NCI-H510A treated with DMSO at 0.1 percent for 48 hours (cell line): ENCODE measurements around the gene SEBOX.
A peak's percentile ranks its signal among the peaks of the same experiment; 100 is the strongest.

ENCODE experiments used
- DNase-seq: peaks from one replicate; lab custom pipeline; 2025; lab: John Stamatoyannopoulos, UW

SEBOX gene

DNA sequence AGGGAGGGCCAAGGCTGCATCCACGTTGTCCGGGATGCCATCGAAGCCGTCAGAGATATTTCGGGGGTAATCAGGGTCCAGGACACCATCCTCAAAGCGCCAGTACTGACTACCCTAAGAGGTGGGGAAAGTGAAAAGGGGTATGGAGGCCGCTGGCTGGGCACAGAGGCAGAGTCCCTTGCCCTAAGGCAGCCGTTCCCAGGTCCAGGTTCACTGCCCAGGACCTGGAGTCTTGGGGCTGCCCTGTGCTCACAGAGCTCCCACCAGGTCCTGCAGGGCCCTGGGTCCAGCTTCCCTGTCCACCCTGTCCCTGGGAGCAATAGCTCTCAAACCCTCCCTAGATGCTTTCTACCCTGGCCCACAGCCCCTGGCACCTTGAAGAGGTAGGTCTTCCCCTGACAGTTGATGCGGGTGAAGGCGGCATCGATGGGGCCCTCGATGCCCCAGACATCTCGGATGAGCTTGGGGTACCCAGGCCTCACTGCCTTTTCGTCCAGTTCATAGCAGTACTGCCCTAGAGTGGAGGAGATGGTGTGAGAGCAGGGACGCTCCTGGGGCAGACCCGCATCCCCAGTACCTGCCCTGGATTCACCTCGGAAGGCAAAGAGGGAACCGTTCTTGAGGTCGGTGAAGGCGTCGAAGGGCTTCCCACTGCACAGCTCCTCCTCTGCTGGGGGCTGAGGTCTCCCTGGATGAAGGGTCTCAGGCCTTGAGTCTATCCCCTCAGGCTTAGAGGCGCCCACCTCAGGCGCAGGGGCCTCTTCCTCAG lies 4.1 kb upstream of the SEBOX start:
- no peak for DNase-seq

GRCh38 chr17:28368306-28368831 lies 3.4 kb upstream of the SEBOX start:
- DNase-seq = no peak

DNA sequence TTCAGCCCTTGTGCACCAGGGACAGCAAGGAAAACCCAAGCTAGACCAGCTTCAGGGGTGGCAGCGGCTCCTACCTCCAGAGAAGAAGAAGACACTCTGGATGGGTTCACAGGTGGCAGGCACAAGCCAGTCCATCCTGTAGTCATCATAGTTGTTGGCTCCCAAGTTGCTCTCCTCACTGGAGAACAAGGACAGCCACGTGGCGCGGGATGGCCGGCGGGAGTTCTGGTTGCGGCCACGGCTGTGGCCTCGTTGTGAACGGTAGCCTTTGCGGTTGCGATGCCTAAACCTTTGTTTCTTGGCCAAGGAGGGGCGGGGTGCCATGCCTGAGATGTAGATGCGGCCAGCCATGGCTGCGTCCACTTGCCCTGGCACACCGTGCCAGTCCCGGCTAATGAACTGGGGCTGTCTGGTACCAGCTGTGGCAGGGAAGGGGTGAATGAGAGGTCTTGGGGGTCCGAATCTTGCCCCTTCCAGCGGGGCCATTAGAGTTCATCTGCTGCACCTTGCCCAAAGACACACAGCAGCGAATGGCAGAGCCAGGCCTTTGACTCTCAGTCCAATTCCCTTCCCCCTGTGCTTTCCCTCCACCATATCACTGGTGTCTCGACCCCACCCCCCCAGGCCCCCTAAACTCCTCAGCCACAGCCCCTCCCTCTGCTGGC lies 2.8 kb upstream of the SEBOX start:
- DNase-seq = no peak

DNA sequence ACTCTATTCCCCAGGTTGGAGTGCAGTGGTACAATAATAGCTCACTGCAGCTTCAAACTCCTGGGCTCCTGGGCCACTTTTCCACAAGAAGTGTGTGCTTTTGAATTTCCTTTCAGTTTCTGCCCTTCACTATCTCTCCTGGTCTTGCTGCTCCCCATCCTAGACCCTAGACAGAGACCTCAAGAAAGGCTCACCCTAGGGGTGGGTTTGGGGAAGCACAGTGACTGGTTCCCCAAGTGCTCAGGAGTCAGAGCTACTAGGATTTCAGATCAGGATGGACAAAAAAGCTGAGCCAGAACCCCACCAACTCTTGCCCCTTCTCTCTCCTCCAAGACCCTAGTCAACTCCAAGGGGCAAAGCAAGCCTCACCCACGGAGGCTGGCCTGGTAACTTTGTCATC lies 1.6 kb upstream of the SEBOX start:
- no peak for DNase-seq

- no peak for DNase-seq
These were observed 488 bp upstream of the SEBOX start for GRCh38 chr17:28365487-28365886.

DNA sequence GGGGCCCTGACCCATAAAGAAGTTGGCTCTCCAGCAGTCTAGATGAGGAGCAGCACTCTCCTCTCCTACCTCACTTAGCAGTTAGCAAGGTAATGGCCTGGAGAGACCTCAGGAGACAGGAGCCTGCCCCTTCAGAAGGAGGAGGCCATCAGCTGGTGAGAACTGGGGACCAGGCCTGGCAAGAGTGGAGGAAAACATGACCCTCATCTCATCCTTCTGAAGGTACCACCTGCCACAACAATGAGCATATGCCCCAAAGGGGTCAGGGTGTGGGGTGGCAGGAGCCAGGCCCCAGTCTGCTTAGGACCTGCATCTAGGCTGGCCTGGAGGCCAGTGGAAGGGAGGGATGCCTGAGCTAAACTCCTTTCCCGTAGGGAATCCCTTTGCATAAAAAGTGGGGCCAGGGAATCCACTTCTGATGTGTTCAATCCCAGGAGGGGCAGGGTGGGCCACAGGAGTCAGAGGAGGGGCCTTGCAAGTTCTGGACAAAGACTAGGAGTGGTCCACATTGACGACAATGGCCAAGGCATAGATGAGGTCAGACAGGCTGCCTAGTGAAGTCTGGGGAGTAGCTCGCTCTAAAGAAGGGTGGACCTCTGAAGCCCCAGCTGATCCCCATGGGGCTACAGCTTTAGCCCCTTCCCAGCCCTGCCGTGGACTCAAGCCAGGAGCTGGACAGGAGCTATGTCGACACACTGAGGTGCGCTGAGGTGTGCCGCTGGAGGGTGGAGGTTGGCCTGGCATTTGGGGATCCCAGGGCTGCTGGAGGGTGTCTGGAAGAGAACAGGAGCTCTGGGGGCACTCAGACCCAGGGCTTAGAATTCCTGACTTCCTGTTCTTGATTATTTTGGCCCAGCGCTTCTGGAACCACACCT lies 986 bp downstream of the SEBOX start:
- DNase-seq = no peak

DNA sequence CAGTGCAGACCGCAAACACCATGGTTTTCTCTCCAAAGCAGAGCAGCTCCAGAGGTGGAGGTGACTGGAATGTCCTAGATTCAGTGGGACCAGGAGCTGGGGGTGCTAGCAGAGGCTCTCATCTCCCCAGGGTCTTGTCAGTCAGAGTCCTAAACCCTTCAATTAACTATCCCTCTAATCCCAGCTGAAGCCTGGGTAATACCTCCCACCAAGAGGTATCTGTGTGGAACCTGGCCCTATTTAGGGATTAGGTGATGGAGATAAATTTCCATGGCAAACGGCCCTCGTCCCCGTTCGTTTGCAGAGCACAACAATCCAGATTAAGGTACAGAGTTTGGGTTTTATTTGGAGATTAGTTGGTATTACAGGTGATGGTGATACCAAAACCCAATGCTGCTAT lies 1.8 kb downstream of the SEBOX start:
- DNase-seq = no peak

GRCh38 chr17:28357901-28358197 lies 7.2 kb downstream of the SEBOX start:
- DNase-seq = no peak

GRCh38 chr17:28357061-28357900 lies 7.7 kb downstream of the SEBOX start, which contains the start of gene POLDIP2:
POLDIP2 (minus strand) TSS chr17:28357527; CDS start chr17:28357448, 79 bp downstream.
- peak; percentile 83 for DNase-seq

DNA sequence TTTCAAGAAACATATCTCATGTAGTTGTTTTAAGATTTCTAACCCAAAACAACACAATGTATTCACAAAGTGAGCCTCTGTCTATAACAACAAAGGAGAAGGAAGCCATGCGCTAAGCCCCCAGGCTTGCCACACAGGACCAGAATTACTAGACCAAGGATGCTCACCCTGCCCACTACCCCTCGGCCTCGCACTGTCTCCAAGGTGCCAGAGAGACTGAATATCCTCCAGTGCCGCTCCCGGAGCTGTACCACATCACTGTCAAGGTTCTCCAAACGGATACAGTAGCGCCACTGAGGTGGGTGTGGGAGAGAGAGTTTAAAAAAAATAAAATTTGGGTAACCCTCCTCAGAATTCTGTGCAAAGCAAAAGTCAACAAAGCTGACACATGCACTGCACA lies 14.7 kb downstream of the SEBOX start:
- DNase-seq = no peak

DNA sequence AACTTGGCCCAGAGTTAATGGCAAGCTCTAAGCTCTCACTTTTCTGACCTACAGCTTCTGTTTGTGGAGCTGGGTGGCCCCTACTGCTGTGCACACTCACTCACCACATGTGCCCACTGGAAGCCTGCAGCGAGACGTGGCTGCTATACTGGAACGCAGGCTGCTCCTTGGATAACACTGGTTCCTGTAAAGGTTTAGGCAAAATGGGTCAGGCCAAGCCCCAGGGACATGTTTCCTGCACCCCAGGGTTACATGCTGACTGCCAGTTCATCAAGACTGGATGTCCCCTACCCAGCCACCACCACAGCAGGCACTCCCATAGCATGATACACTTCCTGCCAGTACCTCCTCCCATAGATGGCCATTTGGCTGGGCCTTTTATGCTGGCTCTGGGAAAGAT lies 16.0 kb downstream of the SEBOX start:
- no peak for DNase-seq

DNA sequence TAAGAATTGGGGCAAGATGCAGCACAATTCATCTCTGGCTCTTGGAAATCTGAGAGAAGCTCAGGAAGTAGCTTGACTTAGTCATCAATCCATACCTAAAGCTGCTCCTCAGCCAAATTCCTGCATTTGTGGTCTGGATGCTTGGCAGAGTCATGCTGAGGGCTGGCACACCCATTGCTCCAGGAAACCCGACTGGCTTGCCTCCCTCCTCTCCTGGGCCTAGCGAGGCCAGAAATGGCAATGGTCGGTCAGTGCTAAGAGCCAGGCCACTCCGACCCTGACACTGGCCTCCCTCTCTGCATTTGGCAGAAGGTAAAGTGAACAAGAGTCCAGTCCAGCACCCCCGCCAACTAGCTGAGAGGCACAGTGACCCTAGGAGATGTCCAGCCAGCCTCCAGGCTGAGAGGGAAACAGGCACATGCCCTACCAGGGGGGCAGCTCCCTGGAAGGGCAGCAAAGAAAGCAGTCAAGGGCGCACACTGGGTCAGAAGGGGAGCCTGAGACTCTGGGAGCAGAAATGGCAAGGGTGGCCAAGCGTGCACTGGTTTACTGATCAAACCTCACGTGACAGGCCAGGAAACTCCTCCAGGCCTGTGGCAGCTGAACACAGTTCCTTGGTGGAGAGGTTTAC lies 17.6 kb downstream of the SEBOX start:
- no peak for DNase-seq

DNA sequence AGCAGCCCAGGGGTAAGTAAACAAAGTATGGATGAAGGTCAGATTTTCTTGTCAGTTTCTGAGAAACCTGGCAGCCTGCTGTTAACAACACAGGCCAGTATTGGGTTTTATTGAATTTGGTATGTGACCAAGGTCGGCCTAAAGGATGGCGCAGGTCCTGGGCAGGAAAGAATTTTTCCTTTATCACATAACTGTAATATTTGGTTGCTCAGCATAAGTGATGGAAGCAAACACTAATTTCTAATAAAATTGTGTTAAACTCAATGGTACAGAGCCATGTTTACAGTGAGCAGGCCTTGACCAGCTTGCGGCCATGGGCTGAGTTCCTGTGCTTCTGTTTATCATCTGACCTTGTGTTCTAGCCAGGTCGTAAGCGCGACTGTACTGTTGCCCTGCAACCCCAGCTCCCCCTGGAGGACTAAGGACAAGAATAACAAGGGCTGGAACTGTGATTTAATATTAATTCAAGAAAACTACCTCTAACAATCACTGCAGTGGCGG lies 18.2 kb downstream of the SEBOX start:
- no peak for DNase-seq

DNA sequence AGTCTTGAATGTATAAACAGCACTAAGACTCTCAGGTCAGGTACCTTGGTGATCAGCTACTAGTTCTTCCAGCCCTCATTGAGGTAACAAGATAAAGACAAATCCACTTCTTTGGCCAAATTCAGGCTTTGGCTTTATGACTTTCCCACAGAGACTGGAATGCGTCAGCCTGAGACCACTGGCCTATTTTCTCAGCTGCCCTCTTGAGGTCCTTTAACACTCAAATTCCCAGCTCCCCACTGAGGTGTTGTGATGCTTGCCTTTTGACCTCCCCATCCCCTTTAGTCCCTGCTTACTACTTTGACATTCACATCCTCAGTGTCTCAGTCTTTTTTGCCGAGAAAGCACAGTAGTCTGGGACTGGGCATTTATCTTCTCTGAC lies 18.8 kb downstream of the SEBOX start:
- no peak for DNase-seq

DNA sequence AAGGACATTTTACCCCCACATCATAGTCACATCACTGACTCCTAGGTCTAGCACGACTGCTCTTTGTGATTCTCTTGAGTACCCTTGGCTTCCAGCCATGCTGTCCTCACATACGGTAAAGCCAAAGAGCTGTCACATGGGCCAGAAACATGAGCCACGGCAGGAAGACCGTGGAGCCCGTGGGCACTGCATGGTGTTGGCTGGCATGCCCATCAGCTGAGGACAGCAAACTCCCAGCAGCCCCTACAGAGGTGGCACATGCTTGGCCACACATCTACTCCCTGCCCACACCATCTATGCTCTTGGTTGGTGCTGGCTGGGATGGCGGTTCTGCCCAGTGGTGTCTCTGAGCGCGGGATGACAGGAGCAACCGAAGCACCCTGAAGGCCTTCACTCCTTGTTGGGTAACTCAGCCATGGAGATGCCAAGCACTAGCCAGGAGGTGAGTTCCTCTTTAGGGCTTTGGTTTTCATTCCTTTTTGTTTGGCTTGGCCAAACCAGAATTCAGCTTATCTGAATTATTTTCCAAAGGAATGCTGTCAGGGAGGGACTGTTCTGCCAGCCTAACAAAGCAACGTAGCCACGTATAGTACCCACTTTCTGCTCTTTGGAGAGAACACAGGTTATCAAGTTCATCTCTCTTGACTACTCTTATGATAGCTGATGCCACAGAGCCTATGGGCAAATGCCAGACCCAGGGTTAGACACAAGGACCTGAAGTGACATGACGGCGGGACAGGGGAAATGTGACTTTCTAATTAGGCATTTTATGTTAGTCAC lies 19.4 kb downstream of the SEBOX start:
- DNase-seq = no peak

DNA sequence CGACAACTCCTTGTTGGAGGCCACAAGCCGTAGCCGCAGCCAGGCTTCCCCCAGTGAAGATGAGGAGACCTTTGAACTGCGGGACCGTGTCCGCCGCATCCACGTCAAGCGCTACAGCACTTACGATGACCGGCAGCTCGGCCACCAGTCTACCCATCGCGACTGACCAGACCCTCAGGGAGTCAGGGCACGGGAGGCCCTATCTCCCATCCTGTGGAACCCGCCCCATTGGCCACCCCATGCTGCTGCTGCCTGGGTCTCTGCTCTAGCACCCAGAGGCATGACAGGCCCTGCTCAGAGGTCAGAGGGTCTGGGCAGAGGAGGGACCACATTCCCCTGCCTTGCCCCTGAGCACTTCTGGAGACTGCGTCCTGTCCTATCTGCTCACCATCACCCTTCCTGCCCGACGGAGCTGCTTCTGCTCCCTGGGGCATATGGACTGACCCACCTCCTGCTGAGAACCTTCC lies 20.5 kb downstream of the SEBOX start:
- DNase-seq = no peak

DNA sequence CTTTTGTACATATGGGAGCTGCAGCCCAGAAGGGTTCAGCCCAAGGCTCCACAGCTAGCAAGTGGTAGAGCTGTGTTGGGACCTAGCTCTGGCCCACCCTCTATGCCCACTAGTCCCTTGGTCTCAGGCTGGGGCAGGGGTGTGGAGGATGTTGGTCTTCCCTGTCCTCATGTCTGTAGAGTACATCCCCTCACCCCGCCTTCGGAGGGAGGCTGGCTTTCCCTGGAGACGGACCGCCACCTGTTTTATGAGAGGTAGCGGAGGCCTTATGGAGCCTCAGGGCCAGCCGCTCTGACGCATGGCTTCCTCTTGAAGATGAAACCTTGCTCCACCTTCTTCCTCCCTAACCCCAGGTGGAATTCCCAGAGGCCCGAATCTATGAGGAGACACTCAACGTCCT lies 21.0 kb downstream of the SEBOX start:
- DNase-seq = no peak

DNA sequence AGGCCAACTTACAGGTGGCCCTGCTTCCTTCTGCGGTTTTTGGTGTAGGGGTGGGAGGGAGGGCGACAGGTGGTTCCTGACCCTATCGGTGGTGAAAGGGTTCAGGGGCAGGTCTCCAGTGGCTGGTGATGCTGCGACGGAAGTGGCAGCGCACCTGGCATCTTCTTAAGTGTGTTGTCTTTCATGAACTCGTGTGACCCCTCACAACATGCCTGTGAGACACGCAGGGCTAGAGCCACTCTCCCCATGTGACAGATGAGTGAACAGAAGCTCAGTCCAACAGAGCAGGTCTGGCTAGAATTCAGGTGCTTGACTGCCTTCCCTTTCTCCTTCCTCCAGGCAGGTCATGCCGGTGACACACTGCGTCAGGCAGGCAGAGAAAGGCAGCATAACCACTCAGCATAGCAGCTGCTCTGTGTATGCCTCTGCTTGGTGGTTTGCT lies 21.5 kb downstream of the SEBOX start:
- DNase-seq = peak; percentile 59

DNA sequence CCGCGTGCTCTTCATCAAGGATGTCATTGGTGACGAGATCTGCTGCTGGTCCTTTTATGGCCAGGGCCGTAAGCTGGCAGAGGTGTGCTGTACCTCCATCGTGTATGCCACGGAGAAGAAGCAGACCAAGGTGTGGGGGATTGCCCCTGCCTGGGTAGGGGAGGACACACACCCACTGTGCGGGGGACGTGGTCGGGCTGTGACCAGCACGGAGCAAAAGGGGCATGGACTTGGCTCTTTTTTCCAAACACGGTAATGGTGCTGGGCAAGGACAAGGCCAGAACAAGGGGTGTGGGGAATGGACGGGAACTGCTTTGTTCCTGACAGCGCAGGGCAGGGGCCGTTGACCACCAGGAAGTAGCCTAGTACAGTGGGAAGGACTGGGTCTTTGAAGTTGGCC lies 22.7 kb downstream of the SEBOX start:
- no peak for DNase-seq

- no peak for DNase-seq
These were observed 23.5 kb downstream of the SEBOX start for GRCh38 chr17:28341516-28341915.
